ENCODE results near the gene PRG2.
A peak's percentile ranks its signal among the peaks of the same experiment; 100 is the strongest.

Gene PRG2

GRCh38 chr11:57360991-57361390 is 29.5 kb downstream of the PRG2 start:
- Mint-ChIP-seq H3K36me3 (no peaks in the 10 kb centered on the region), H3K4me3 (no peak overlapping the region), H3K27ac (no peak overlapping the region), H3K27me3 (peaks cover 47% of the 10 kb centered on the region), H3K4me1 (no peaks in the 10 kb centered on the region), H3K9me3 (no peaks in the 10 kb centered on the region)
- CTCF ChIA-PET = no interaction called here
- no peak for DNase-seq

- H3K9me3 Mint-ChIP-seq = no peaks in the 10 kb centered on the region
- no peaks in the 10 kb centered on the region for H3K36me3 Mint-ChIP-seq
- no peak overlapping the region for H3K27ac Mint-ChIP-seq
- H3K4me1 Mint-ChIP-seq = no peaks in the 10 kb centered on the region
- H3K4me3 Mint-ChIP-seq = no peak overlapping the region
- CTCF ChIA-PET = interaction anchor here (0.6 to 1.2 kb wide), 2 partner anchors 14 to 1021 kb away, joined by 4 read pairs; no protein-coding TSS in a partner anchor
- peaks cover 43% of the 10 kb centered on the region for H3K27me3 Mint-ChIP-seq
- DNase-seq = no peak
These were observed 30.4 kb downstream of the PRG2 start for GRCh38 chr11:57359896-57360690.

- Mint-ChIP-seq H3K4me1 (no peaks in the 10 kb centered on the region), H3K9me3 (no peaks in the 10 kb centered on the region), H3K36me3 (no peaks in the 10 kb centered on the region), H3K27ac (no peak overlapping the region), H3K4me3 (no peak overlapping the region), H3K27me3 (peaks cover 45% of the 10 kb centered on the region)
- CTCF ChIA-PET = interaction anchor here (0.6 to 1.2 kb wide), 3 partner anchors 9 to 1022 kb away, joined by 3 to 4 read pairs (median 4); no protein-coding TSS in a partner anchor
- DNase-seq = no peak
These were observed 31.1 kb downstream of the PRG2 start for GRCh38 chr11:57359396-57359795.

GRCh38 chr11:57358991-57359390 is 31.5 kb downstream of the PRG2 start:
- no peaks in the 10 kb centered on the region for H3K36me3 Mint-ChIP-seq
- no peak overlapping the region for H3K4me3 Mint-ChIP-seq
- H3K9me3 Mint-ChIP-seq = no peaks in the 10 kb centered on the region
- no peak for DNase-seq
- CTCF ChIA-PET = interaction anchor here (0.9 to 1.2 kb wide), 2 partner anchors 9 to 13 kb away, joined by 3 to 4 read pairs; no protein-coding TSS in a partner anchor
- peaks cover 45% of the 10 kb centered on the region for H3K27me3 Mint-ChIP-seq
- no peak overlapping the region for H3K27ac Mint-ChIP-seq
- no peaks in the 10 kb centered on the region for H3K4me1 Mint-ChIP-seq

- Mint-ChIP-seq H3K4me1 (no peaks in the 10 kb centered on the region), H3K4me3 (no peak overlapping the region), H3K27ac (no peak overlapping the region), H3K9me3 (no peaks in the 10 kb centered on the region), H3K36me3 (no peaks in the 10 kb centered on the region), H3K27me3 (peaks cover 48% of the 10 kb centered on the region)
- DNase-seq = no peak
- CTCF ChIA-PET = interaction anchor here (0.9 kb wide), 1 partner anchor 10 kb away, joined by 3 read pairs; no protein-coding TSS in a partner anchor
These were observed 31.9 kb downstream of the PRG2 start for GRCh38 chr11:57358543-57358961.

- H3K27me3 Mint-ChIP-seq = peaks cover 51% of the 10 kb centered on the region
- no peak overlapping the region for H3K4me3 Mint-ChIP-seq
- no peaks in the 10 kb centered on the region for H3K36me3 Mint-ChIP-seq
- no peak for DNase-seq
- no peak overlapping the region for H3K27ac Mint-ChIP-seq
- no peaks in the 10 kb centered on the region for H3K4me1 Mint-ChIP-seq
- H3K9me3 Mint-ChIP-seq = no peaks in the 10 kb centered on the region
- CTCF ChIA-PET = interaction anchor here (1.6 kb wide), 1 partner anchor 10 kb away, joined by 3 read pairs; no protein-coding TSS in a partner anchor
These were observed 32.6 kb downstream of the PRG2 start for GRCh38 chr11:57357856-57358255.

- Mint-ChIP-seq H3K4me3 (no peak overlapping the region), H3K4me1 (no peaks in the 10 kb centered on the region), H3K27ac (no peak overlapping the region), H3K27me3 (peaks cover 52% of the 10 kb centered on the region), H3K9me3 (no peaks in the 10 kb centered on the region), H3K36me3 (no peaks in the 10 kb centered on the region)
- DNase-seq = no peak
- CTCF ChIA-PET = interaction anchor here (1.6 kb wide), 1 partner anchor 9 kb away, joined by 3 read pairs; no protein-coding TSS in a partner anchor
These were observed 33.1 kb downstream of the PRG2 start for GRCh38 chr11:57357310-57357709.

GRCh38 chr11:57356268-57356667 is 34.2 kb downstream of the PRG2 start:
- peaks cover 48% of the 10 kb centered on the region for H3K27me3 Mint-ChIP-seq
- no peaks in the 10 kb centered on the region for H3K4me1 Mint-ChIP-seq
- CTCF ChIA-PET = interaction anchor here (0.7 to 1.6 kb wide), 4 partner anchors 8 to 137 kb away, joined by 3 to 8 read pairs (median 4); no protein-coding TSS in a partner anchor
- no peak overlapping the region for H3K4me3 Mint-ChIP-seq
- H3K36me3 Mint-ChIP-seq = no peaks in the 10 kb centered on the region
- no peak overlapping the region for H3K27ac Mint-ChIP-seq
- no peak for DNase-seq
- peaks cover 2% of the 10 kb centered on the region for H3K9me3 Mint-ChIP-seq

- H3K4me3 Mint-ChIP-seq = no peak overlapping the region
- peaks cover 2% of the 10 kb centered on the region for H3K9me3 Mint-ChIP-seq
- no peaks in the 10 kb centered on the region for H3K4me1 Mint-ChIP-seq
- H3K27ac Mint-ChIP-seq = no peak overlapping the region
- no peak for DNase-seq
- no peaks in the 10 kb centered on the region for H3K36me3 Mint-ChIP-seq
- CTCF ChIA-PET = no interaction called here
- H3K27me3 Mint-ChIP-seq = peaks cover 49% of the 10 kb centered on the region
These were observed 35.8 kb downstream of the PRG2 start for GRCh38 chr11:57354699-57355098.

GRCh38 chr11:57353852-57354251 is 36.6 kb downstream of the PRG2 start:
- H3K27ac Mint-ChIP-seq = no peak overlapping the region
- peaks cover 2% of the 10 kb centered on the region for H3K9me3 Mint-ChIP-seq
- CTCF ChIA-PET = no interaction called here
- DNase-seq = no peak
- no peaks in the 10 kb centered on the region for H3K4me1 Mint-ChIP-seq
- H3K36me3 Mint-ChIP-seq = no peaks in the 10 kb centered on the region
- no peak overlapping the region for H3K4me3 Mint-ChIP-seq
- peaks cover 50% of the 10 kb centered on the region for H3K27me3 Mint-ChIP-seq

GRCh38 chr11:57353446-57353845 is 37.0 kb downstream of the PRG2 start:
- H3K9me3 Mint-ChIP-seq = peaks cover 2% of the 10 kb centered on the region
- no peak for DNase-seq
- H3K27ac Mint-ChIP-seq = no peak overlapping the region
- H3K36me3 Mint-ChIP-seq = no peaks in the 10 kb centered on the region
- no peaks in the 10 kb centered on the region for H3K4me1 Mint-ChIP-seq
- CTCF ChIA-PET = interaction anchor here (1.0 kb wide), 1 partner anchor 14 kb away, joined by 5 read pairs; no protein-coding TSS in a partner anchor
- H3K27me3 Mint-ChIP-seq = peaks cover 52% of the 10 kb centered on the region
- H3K4me3 Mint-ChIP-seq = no peak overlapping the region

GRCh38 chr11:57353036-57353435 is 37.4 kb downstream of the PRG2 start:
- peaks cover 56% of the 10 kb centered on the region for H3K27me3 Mint-ChIP-seq
- CTCF ChIA-PET = interaction anchor here (1.0 to 1.4 kb wide), 3 partner anchors 14 to 292 kb away, joined by 3 to 5 read pairs (median 3); no protein-coding TSS in a partner anchor
- H3K27ac Mint-ChIP-seq = no peak overlapping the region
- no peak for DNase-seq
- H3K4me1 Mint-ChIP-seq = no peaks in the 10 kb centered on the region
- H3K4me3 Mint-ChIP-seq = no peak overlapping the region
- H3K9me3 Mint-ChIP-seq = peaks cover 2% of the 10 kb centered on the region
- no peaks in the 10 kb centered on the region for H3K36me3 Mint-ChIP-seq

GRCh38 chr11:57349491-57350274 is 40.8 kb downstream of the PRG2 start:
- no peaks in the 10 kb centered on the region for H3K4me1 Mint-ChIP-seq
- peak; percentile 71 for DNase-seq
- H3K36me3 Mint-ChIP-seq = no peaks in the 10 kb centered on the region
- H3K27me3 Mint-ChIP-seq = peaks cover 57% of the 10 kb centered on the region
- no peak overlapping the region for H3K27ac Mint-ChIP-seq
- CTCF ChIA-PET = interaction anchor here (0.7 to 2.0 kb wide), 9 partner anchors 10 to 168 kb away, joined by 3 to 9 read pairs (median 4); no protein-coding TSS in a partner anchor
- no peak overlapping the region for H3K4me3 Mint-ChIP-seq
- peaks cover 2% of the 10 kb centered on the region for H3K9me3 Mint-ChIP-seq
